Measurements from ENCODE around the gene CPNE4. TPM values are rescaled to one million over a fixed set of nuclear protein-coding genes. Genes with fewer than 3 reads are reported as not detected.

Gene CPNE4
- total RNA-seq, 4 donors from 2014 or later, result not detected

GRCh38 chr3:131883711-131884407, 151.0 kb downstream of the CPNE4 start:
- no peak for DNase-seq
- in situ Hi-C loops (cut with MboI; ENCODE audit: low sequenced_read_pairs in 4 of 4), result no loop called here
- Histone ChIP-seq H3K27ac (no peak overlapping the region), H3K9me3 (no peaks in the 10 kb centered on the region), H3K27me3 (no peaks in the 10 kb centered on the region), H3K4me1 (no peaks in the 10 kb centered on the region), H3K4me3 (no peak overlapping the region), H3K36me3 (no peaks in the 10 kb centered on the region)
- ATAC-seq, result no peak
- intact Hi-C loops (cut with DNase I; ENCODE audit: low total_unique reads), result no loop called here
- no peak for TF ChIP-seq CTCF (IDR thresholded peaks at IDR 0.05 in 4 of 5, conservative IDR thresholded peaks at IDR 0.05 in 1 of 5)
- TF ChIP-seq POLR2A (IDR thresholded peaks at IDR 0.05), result no peak

- intact Hi-C loops (cut with DNase I; ENCODE audit: low total_unique reads), result no loop called here
- Histone ChIP-seq H3K4me1 (no peaks in the 10 kb centered on the region), H3K27me3 (no peaks in the 10 kb centered on the region), H3K9me3 (no peaks in the 10 kb centered on the region), H3K36me3 (no peaks in the 10 kb centered on the region), H3K4me3 (no peak overlapping the region), H3K27ac (no peak overlapping the region)
- in situ Hi-C loops (cut with MboI; ENCODE audit: low sequenced_read_pairs in 4 of 4), result no loop called here
- TF ChIP-seq CTCF (IDR thresholded peaks at IDR 0.05 in 4 of 5, conservative IDR thresholded peaks at IDR 0.05 in 1 of 5), result no peak
- TF ChIP-seq POLR2A (IDR thresholded peaks at IDR 0.05), result no peak
- DNase-seq (no peak), ATAC-seq (no peak)
Measured at GRCh38 chr3:131883086-131883485, 151.7 kb downstream of the CPNE4 start.

- Histone ChIP-seq H3K27me3 (no peaks in the 10 kb centered on the region), H3K36me3 (no peaks in the 10 kb centered on the region), H3K4me1 (no peaks in the 10 kb centered on the region), H3K27ac (no peak overlapping the region), H3K4me3 (no peak overlapping the region), H3K9me3 (no peaks in the 10 kb centered on the region)
- ATAC-seq, result no peak
- intact Hi-C loops (cut with DNase I; ENCODE audit: low total_unique reads), result no loop called here
- no peak for TF ChIP-seq POLR2A (IDR thresholded peaks at IDR 0.05)
- TF ChIP-seq CTCF (IDR thresholded peaks at IDR 0.05 in 4 of 5, conservative IDR thresholded peaks at IDR 0.05 in 1 of 5), result no peak
- in situ Hi-C loops (cut with MboI; ENCODE audit: low sequenced_read_pairs in 4 of 4), result no loop called here
- no peak for DNase-seq
Measured at GRCh38 chr3:131881777-131882176, 153.0 kb downstream of the CPNE4 start.

- TF ChIP-seq POLR2A (IDR thresholded peaks at IDR 0.05), result no peak
- TF ChIP-seq CTCF (IDR thresholded peaks at IDR 0.05 in 4 of 5, conservative IDR thresholded peaks at IDR 0.05 in 1 of 5), result no peak
- in situ Hi-C loops (cut with MboI; ENCODE audit: low sequenced_read_pairs in 4 of 4) (no loop called here), intact Hi-C loops (cut with DNase I; ENCODE audit: low total_unique reads) (no loop called here)
- DNase-seq, result no peak
- Histone ChIP-seq H3K27ac (no peak overlapping the region), H3K9me3 (no peaks in the 10 kb centered on the region), H3K27me3 (no peaks in the 10 kb centered on the region), H3K4me3 (no peak overlapping the region), H3K4me1 (no peaks in the 10 kb centered on the region), H3K36me3 (no peaks in the 10 kb centered on the region)
- no peak for ATAC-seq
Measured at GRCh38 chr3:131880948-131881347, 153.9 kb downstream of the CPNE4 start.

- TF ChIP-seq POLR2A (IDR thresholded peaks at IDR 0.05), result no peak
- no peak for TF ChIP-seq CTCF (IDR thresholded peaks at IDR 0.05 in 4 of 5, conservative IDR thresholded peaks at IDR 0.05 in 1 of 5)
- ATAC-seq, result no peak
- Histone ChIP-seq H3K4me3 (no peak overlapping the region), H3K4me1 (no peaks in the 10 kb centered on the region), H3K9me3 (no peaks in the 10 kb centered on the region), H3K27ac (no peak overlapping the region), H3K36me3 (no peaks in the 10 kb centered on the region), H3K27me3 (no peaks in the 10 kb centered on the region)
- in situ Hi-C loops (cut with MboI; ENCODE audit: low sequenced_read_pairs in 4 of 4) (no loop called here), intact Hi-C loops (cut with DNase I; ENCODE audit: low total_unique reads) (no loop called here)
- no peak for DNase-seq
Measured at GRCh38 chr3:131868203-131868602, 166.6 kb downstream of the CPNE4 start.
